K562 (cell line): ENCODE measurements around the gene TMEM209. TPM values are rescaled to one million over a fixed set of nuclear protein-coding genes. Genes with fewer than 3 reads are reported as not detected.

Source experiments
- CHD1 ChIP-seq: fragments of 200-600 bp; sonication (generic); IDR thresholded peaks from one replicate; pipeline ENCODE4 v1.6.1; 2012; ENCODE audit warnings: mild to moderate bottlenecking, moderate library complexity, low read length, inconsistent platforms
- KLF16 ChIP-seq: IDR thresholded peaks from 2 replicates; pipeline ENCODE4 v1.6.1; 2016; ENCODE audit warnings: antibody characterized with exemption
- NR4A1 ChIP-seq, 2 experiments: fragments of 250-450 bp in 1 of 2; fragments of 450-650 bp in 1 of 2; sonication (Bioruptor Pico) in 1 of 2; IDR thresholded peaks; 2 replicates each; pipeline versions ENCODE4 v1.4.0 to v1.6.1; 2016 to 2020; ENCODE audit warnings: mild to moderate bottlenecking in 2 of 2, missing compliant biosample characterization in 1 of 2, missing genetic modification characterization in 1 of 2, moderate library complexity in 1 of 2
- PHB2 ChIP-seq: fragments of 450-650 bp; IDR thresholded peaks from 2 replicates; pipeline ENCODE4 v1.6.1; 2017; ENCODE audit warnings: low read depth
- POLR2H ChIP-seq: IDR thresholded peaks from 2 replicates; pipeline ENCODE4 v1.6.1; 2016; ENCODE audit warnings: missing genetic modification characterization, low read depth, mild to moderate bottlenecking, control low read depth, missing compliant biosample characterization, moderate library complexity
- POLR3A ChIP-seq: IDR thresholded peaks from 2 replicates; pipeline ENCODE4 v1.6.1; 2011; ENCODE audit warnings: borderline replicate concordance, mild to moderate bottlenecking, moderate library complexity; ENCODE audit not compliant: insufficient read length, insufficient read depth; ENCODE audit errors: extremely low read depth
- SMAD4 ChIP-seq: fragments of 250-450 bp; sonication (Bioruptor Pico); conservative IDR thresholded peaks from 2 replicates; pipeline ENCODE4 v1.8.0; 2021; ENCODE audit warnings: inconsistent platforms, mild to moderate bottlenecking, moderate library complexity
- SOX6 ChIP-seq: fragments of 450-650 bp; IDR thresholded peaks from 2 replicates; pipeline ENCODE4 v1.6.1; 2014; ENCODE audit warnings: mild to moderate bottlenecking
- STAT5A ChIP-seq: IDR thresholded peaks from 2 replicates; pipeline ENCODE4 v1.6.1; 2012; ENCODE audit warnings: low read length, inconsistent platforms, borderline replicate concordance
- TEAD4 ChIP-seq, 2 experiments: sonication (generic) in 1 of 2; formaldehyde crosslinking in 1 of 2; IDR thresholded peaks; 2 replicates each; pipeline versions ENCODE4 v1.6.1 to v1.8.0; 2012 to 2022; ENCODE audit warnings: borderline replicate concordance in 1 of 2, inconsistent platforms in 1 of 2, low read length in 1 of 2, mild to moderate bottlenecking in 1 of 2, missing genetic modification reagents in 1 of 2
- TOE1 ChIP-seq, 2 experiments: fragments of 450-650 bp in 1 of 2; sonication (generic) in 1 of 2; formaldehyde crosslinking in 1 of 2; IDR thresholded peaks; 2 replicates each; pipeline versions ENCODE4 v1.7.1 to v1.8.0; 2016 to 2022; ENCODE audit warnings: borderline replicate concordance in 2 of 2, mild to moderate bottlenecking in 2 of 2, antibody characterized with exemption in 1 of 2, inconsistent platforms in 1 of 2, low read depth in 1 of 2, missing genetic modification reagents in 1 of 2, moderate library complexity in 1 of 2
- ZNF592 ChIP-seq: fragments of 450-650 bp; IDR thresholded peaks from 2 replicates; pipeline ENCODE4 v1.6.1; 2017; ENCODE audit warnings: antibody characterized with exemption, mild to moderate bottlenecking
- polyA plus RNA-seq, 8 experiments: library from polyadenylated mRNA; depleted of rRNA in 4 of 8; stranded (reverse) in 5 of 8; unstranded in 3 of 8; fragments of >200 nt; fragmentation: Nextera tagmentation in 2 of 8; fragmentation: Illumina TruSeq in 1 of 8; extraction: Ambion mirVana in 2 of 8; extraction: Trizol in 1 of 8; gene quantifications; 2 replicates each; pipeline versions ENCODE4 v1.2.1 to v1.2.3, GENCODE V29; 2011 to 2014; ENCODE audit warnings: inconsistent platforms in 1 of 8, missing spikeins in 1 of 8
- total RNA-seq, 7 experiments: library from RNA; depleted of rRNA in 6 of 7; stranded (reverse); fragments of >200 nt in 6 of 7; fragmentation: Illumina TruSeq in 2 of 7; extraction: Trizol in 2 of 7; gene quantifications; 2 replicates each; pipeline versions ENCODE4 v1.2.1 to v1.2.3, GENCODE V29; 2011 to 2021; ENCODE audit warnings: low replicate concordance in 1 of 7
- TF ChIP-seq, protein P1 (sequence below): fragments of 450-650 bp; conservative IDR thresholded peaks from 2 replicates; pipeline ENCODE4 v1.6.1; 2016; ENCODE audit warnings: missing genetic modification characterization, low read depth, mild to moderate bottlenecking, missing compliant biosample characterization, moderate library complexity

Gene TMEM209
- total and polyA plus RNA-seq, 9 of the 15 experiments (the other 6 are each of a cell fraction or from before 2014, with no cell fraction given) = 36.8 to 116 (median 76.6) TPM

- TF ChIP-seq NR4A1 (CRISPR knock-in tag; IDR thresholded peaks at IDR 0.05) = no peak
- TF ChIP-seq NR4A1 (tag; IDR thresholded peaks at IDR 0.05) = peak; percentile 39; the same call in 1 of the 2 replicates
- peak; percentile 97 for TF ChIP-seq SMAD4
- TF ChIP-seq TOE1 (IDR thresholded peaks at IDR 0.05; ENCODE audit: borderline replicate concordance) = peak; percentile 62; the same call in 1 of the 2 replicates
- TF ChIP-seq TOE1 (CRISPR knock-in tag; IDR thresholded peaks at IDR 0.05; ENCODE audit: borderline replicate concordance, low read depth) = no peak
- TF ChIP-seq KLF16 = peak; percentile 76
- no peak for TF ChIP-seq POLR3A
- TF ChIP-seq SOX6 = peak; percentile 76
- TF ChIP-seq, protein P1, sequence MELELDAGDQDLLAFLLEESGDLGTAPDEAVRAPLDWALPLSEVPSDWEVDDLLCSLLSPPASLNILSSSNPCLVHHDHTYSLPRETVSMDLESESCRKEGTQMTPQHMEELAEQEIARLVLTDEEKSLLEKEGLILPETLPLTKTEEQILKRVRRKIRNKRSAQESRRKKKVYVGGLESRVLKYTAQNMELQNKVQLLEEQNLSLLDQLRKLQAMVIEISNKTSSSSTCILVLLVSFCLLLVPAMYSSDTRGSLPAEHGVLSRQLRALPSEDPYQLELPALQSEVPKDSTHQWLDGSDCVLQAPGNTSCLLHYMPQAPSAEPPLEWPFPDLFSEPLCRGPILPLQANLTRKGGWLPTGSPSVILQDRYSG (tag) = no peak
- TF ChIP-seq ZNF592 = peak; percentile 90
- peak; percentile 93; the same call in 1 of the 2 replicates for TF ChIP-seq TEAD4 (IDR thresholded peaks at IDR 0.05; ENCODE audit: low read length)
- TF ChIP-seq TEAD4 (CRISPR knock-in tag; IDR thresholded peaks at IDR 0.05; ENCODE audit: borderline replicate concordance) = no peak
- peak; percentile 90 for TF ChIP-seq CHD1
- no peak for TF ChIP-seq POLR2H
- peak; percentile 97 for TF ChIP-seq STAT5A
- TF ChIP-seq PHB2 = peak; percentile 32; the same call in 1 of the 2 replicates
Observed at GRCh38 chr7:130131964-130132875, 73.0 kb downstream of the TMEM209 start (continued).
